Fibroblast of skin of scalp (primary cell): ENCODE measurements around the gene CBLC.

Experiments used
- DNase-seq: peaks from one replicate; pipeline ENCODE4 v3.0.0-alpha.2; 2013

The CBLC gene

DNA sequence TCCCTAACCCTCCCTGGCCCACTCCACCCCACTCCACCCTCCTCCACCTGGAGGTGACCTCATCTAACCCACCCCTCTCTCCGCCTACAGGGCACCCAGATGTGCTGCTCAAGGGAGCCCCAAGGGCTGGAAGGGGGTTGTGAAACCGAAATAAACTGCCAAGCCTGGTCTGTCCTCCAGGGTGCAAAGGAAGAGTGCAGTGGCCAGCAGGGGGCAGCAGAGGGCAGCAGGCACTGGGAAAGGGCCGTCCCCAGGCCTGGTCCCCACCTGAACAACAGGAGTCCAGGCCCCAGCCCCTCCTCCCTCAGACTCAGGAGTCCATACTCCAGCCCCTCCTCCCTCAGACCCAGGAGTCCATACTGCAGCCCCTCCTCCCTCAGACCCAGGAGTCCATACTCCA lies 22.8 kb downstream of the CBLC start:
- DNase-seq: peak; percentile 70

DNA sequence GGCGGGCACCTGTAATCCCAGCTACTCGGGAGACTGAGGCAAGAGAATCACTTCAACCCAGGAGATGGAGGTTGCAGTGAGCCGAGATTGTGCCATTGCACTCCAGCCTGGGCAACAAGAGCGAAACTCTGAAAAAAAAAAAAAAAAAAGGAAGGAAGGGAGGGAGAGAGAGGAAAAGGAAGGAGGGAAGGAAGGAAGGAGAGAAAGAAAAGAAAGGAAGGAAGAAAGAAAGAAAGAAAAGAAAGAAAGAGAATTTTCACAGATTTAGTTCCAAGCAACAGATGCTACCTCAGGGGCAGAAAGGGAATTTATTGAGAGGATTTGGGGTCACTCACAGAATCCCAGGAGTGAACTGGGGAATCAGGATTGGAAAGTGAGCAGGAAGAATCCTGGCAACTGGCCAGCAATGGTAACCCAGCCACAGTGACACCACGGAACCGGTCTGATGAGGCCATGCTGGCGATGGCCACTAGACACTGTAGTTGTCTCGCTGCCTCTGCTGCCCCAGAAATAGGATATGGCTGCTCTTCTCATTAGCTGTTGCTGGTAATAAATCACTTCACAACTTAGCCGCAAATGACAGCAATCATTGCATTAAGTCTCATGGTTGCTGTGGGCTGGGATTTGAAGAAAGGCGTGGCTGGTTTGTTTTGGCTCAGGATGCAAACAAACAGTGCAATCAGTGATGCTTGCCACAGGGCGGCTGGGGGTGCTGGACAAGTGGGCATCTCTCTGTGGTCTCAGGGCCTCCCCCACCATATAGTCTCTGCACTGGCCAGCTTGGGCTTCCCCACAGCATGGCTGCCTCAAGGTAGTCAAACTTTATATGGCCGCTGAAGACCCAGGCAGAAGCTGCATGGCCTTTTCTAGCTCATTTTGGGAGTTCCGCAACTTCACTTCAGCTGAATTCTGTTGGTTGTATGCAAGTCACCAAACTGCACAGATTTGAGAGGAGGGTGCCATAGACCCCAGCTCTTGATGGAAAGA lies 26.0 kb downstream of the CBLC start:
- no peak for DNase-seq

DNA sequence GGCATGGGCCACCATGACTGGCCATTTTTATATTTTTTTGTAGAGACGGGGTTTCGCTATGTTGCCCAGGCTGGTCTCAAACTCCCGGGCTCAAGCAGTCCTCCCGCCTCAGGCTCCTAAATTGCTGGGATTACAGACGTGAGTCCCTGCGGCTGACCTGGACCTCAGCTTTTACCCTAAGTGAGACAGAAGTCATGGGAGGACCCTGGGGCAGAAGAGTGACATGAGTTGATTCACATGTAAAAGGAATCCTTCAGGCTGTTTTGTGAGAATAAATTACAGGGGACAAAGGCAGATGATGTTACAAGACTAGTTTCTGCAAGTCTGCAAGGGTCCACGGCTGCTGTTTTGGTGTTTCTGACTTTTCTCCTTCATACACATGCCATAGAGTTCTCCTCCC lies 28.6 kb downstream of the CBLC start:
- no peak for DNase-seq

DNA sequence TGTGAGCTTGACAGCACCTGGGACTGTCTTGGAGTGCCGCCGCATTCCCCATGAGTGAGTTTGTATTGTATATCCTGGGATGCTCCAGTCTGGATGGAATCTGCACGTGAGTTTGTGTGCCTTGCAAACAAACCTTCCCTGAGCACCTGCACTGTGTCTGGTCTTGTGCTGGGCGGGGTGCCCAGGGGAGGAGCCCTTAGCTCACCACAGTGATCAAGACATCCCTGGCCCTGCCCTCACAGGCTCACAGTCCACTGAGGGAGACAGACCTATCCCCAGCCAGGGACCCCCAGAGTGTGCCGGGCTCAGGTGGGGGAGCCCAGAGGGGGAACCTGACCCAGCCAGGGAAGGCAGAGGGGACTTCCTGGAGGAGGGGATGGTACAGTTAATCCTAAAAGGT lies 29.5 kb downstream of the CBLC start:
- no peak for DNase-seq

DNA sequence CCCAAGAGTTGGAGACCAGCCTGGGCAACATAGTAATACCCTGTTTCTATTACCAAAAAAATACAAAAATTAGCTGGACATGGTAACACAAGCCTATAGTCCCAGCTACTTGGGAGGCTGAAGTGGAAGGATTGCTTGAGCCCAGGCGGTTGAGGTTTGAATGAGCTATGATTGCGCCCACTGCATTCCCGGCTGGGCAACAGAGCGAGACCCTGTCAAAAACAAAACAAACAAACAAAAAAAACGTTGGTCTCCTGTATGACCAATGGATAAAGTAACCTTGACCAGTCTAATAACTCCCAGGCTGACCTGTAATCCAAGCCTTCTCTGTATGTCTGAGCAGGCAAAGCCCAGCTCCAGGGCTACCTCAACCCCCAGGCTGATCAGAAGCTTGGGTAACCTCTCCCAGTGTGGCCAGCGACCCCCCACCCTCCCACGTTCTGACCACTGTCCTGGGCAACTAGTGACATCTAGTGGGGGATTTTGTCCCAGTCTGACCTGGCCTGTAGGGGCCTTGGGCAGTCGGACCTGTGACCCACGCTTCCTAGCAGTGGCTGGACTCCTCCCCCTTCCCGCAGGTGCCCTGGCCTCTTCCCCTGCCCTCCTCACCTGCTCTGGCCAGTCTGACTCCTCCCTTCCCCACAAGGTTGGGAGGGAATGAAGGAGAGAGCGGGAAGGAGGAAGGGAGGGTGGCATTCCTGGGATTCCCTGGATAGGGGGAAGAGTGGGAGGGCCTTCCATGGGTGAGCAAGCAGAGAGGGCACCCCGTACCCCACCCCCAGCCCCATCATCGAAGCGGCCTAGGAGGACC lies 30.2 kb downstream of the CBLC start:
- peak; percentile 57 for DNase-seq

DNA sequence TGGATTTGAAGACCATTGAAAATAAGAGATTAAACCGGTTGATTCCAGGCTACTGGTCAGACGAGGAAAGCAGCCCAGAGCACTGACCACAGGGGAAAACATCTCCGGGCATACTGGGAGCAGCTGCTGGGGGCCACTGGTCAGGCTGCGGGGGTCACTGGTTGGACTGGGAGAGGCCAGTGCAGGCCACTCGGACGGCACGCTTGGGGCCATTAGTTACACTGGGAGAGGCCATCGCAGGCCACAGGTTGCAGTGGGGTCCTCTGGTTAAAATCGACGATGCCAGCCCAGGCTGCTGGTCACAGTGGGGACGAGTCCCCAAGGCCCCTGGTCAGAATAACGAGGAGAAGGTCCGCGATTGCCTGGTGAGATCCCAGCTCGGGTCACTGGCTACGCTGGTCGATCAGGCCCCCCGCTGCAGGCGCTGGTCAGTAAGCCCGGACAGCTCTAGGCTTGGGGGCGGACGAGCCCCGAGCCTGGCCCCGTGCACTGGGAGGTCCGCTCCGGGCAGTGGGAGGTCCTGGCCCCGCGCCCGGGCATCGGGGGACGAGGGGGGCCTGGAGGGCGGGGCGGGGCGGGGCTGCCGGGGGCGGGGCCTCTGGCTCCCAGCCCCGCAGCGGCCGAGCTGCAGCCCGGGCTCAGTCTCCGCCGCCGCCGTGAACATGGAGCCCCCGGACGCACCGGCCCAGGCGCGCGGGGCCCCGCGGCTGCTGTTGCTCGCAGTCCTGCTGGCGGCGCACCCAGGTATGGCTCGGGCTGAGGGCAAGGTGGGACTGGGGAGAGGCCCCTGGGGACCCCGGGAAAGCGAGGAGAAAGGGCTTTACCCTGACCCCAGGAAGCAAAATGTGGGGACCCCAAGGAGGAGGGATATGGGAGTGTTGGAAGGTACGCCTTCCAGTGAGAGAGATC lies 31.0 kb downstream of the CBLC start, which contains the start of gene BCAM:
BCAM (plus strand) TSS at position 641 of the 909 bp plus-strand sequence; CDS start at position 663, 22 bp downstream.
- peak; percentile 77 for DNase-seq

DNA sequence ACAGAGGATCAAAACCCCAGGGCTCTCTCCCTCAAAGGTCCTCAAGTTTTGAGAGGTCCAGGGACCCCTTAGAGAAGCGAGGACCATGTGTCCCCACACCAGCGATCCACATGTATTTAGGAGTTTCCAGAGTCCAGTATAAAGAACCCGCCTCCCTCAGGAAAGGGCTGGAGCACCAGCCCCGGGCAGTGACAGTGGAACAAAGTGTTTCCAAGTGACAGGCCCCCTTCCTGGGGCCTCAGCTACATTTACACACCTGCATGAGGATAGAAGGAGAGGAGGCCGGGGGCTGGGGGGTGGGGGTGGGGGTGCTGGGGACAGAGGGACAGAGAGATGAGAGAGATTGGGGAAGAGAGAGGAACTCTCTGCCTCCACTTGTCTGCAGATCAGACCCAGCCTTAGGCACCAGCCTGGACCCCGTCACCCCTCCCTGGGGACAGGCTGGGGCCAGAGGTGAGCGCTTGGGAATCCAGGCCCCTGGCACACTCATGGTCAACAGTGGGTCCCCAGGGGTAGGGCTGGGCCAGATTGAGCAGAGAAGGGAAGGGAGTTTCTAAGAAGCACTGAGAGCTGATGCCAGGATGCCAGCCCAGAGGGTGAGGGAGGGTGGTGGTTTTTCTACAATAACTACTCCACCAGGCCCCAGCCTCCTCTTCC lies 32.0 kb downstream of the CBLC start:
- no peak for DNase-seq

DNA sequence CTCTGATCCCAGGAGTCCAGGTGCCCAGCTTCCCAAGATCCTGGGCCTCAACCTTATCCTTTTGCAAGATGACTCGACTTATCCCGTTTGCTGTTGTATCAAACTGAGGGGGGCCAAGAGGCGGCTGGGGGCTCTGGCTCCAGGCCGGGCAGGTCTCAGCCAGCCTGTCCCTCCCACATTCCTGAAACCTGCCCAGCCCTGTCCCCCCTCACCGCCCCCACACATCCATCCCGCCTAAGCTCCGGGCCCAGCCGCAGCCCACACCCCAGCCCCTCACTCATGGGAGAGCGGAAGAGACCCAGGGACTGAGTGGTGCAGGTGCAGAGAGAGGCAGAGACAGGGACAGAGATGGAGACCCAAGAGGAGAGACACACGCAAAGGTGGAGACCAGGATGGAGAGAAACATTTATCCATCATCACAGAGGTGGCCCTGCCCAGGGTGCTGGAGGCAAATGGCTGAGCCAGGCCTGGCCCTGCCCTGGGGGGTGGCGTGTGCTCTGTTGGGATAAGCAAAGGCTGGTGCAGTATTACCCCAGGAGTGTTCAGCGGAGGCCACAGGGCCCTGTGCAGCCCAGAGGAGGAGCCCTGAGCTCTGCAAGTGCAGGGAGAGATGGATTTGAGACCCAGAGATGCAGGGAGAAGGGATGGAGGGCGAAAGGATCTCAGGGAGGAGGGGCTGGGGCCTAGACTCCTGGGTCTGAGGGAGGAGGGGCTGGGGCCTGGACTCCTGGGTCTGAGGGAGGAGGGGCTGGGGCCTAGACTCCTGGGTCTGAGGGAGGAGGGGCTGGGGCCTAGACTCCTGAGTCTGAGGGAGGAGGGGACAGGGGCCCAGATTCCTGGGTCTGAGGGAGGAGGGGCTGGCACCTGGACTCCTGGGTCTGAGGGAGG lies 32.8 kb downstream of the CBLC start:
- no peak for DNase-seq

DNA sequence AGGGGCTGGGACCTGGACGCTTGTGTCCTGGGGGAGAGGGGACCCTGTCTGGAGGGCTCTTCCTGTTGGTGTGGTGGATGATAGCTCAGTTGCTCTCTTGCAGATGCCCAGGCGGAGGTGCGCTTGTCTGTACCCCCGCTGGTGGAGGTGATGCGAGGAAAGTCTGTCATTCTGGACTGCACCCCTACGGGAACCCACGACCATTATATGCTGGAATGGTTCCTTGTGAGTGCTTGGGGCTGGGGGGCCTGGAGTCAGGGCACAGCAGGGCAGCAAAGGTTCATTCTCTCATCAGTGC lies 33.4 kb downstream of the CBLC start:
- no peak for DNase-seq

DNA sequence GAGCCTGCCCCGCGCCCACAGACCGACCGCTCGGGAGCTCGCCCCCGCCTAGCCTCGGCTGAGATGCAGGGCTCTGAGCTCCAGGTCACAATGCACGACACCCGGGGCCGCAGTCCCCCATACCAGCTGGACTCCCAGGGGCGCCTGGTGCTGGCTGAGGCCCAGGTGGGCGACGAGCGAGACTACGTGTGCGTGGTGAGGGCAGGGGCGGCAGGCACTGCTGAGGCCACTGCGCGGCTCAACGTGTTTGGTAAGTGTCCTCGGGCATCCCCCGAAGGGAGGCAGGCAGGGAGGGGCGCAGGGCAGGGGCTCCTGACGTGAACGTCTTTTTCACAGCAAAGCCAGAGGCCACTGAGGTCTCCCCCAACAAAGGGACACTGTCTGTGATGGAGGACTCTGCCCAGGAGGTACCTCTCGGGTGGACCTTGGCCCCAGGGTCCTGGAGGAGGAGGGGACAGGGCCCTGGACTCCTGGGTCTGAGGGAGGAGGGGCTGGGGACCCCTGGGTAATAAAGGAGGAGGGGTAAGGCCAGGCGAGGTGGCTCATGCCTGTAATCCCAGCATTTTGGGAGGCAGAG lies 34.5 kb downstream of the CBLC start:
- DNase-seq: no peak

DNA sequence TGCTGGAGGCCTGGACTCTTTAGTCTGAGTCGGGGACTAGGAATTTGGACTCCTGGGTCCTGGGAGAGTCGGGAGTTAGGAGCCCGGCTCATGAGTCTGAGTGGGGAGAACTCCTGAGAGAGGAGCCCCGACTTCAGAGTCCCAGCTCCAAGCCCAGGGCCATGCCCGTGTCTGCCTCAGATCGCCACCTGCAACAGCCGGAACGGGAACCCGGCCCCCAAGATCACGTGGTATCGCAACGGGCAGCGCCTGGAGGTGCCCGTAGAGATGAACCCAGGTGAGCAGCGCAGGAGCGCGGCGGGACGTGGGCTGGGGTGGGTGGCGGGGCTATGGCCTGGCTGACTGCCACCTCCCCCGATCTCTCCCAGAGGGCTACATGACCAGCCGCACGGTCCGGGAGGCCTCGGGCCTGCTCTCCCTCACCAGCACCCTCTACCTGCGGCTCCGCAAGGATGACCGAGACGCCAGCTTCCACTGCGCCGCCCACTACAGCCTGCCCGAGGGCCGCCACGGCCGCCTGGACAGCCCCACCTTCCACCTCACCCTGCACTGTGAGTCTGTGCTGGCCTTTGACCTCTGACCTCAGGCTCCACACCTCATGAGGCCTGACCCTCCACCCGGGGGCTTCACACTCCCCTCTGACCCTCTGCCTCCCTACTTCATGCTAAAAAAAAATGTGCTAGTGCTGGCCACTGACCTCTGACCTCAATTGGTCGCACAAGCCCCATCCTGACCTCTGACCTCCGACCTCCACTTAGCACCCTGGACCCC lies 35.6 kb downstream of the CBLC start:
- DNase-seq: no peak

DNA sequence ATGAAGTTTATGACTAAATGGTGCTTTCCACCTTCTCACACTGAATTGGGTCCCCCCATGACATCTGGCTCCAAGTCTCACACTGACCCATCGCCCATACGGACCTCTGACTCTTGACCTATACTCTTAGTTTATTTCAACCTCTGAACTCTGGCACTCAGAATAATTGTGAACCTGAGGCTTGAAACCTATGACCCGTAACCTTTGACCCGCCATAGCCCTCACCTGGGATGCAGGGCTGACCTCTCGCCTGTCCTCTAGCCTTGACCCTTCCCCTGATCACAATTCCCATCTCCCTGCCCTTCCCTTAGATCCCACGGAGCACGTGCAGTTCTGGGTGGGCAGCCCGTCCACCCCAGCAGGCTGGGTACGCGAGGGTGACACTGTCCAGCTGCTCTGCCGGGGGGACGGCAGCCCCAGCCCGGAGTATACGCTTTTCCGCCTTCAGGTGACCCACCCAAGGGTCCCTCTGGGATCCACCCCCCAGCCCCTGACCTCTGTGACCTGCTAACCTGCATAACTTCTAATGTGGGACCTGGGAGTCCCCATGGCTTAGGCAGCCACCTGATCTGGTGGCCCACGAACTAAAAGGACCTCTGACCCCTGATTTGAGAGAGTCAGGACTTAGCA lies 36.3 kb downstream of the CBLC start:
- DNase-seq: no peak

DNA sequence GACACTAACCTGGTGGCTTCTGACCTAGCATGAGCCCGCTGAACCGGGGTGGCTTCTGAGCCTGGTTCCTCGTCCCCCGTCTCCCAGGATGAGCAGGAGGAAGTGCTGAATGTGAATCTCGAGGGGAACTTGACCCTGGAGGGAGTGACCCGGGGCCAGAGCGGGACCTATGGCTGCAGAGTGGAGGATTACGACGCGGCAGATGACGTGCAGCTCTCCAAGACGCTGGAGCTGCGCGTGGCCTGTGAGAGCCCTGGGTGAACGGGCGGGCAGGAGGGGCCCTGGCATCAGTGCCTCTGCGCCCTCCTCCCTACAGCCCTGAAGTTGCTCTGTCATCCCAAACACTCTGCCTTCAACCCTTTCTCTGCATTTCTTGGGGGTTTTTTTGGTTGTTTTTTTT lies 36.8 kb downstream of the CBLC start:
- no peak for DNase-seq

DNA sequence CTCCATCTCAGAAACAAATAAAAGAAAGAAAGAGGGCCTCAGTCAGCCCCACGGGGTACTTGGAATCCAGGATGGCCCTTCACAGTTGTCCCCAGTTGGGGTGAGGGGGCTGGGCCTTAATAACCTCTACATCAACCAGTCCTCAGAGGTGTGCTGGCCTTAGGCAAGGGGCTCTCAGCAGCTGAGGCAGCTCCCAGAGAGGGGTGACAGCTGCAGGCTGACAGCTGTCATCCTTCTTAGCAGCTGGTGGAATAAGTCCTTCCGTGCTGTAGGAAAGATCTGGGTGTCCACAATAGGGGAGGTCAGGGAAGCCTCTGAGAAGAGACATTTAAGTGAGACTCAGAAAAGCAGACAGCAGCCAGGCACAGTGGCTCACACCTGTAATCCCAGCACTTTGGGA lies 38.6 kb downstream of the CBLC start:
- no peak for DNase-seq

DNA sequence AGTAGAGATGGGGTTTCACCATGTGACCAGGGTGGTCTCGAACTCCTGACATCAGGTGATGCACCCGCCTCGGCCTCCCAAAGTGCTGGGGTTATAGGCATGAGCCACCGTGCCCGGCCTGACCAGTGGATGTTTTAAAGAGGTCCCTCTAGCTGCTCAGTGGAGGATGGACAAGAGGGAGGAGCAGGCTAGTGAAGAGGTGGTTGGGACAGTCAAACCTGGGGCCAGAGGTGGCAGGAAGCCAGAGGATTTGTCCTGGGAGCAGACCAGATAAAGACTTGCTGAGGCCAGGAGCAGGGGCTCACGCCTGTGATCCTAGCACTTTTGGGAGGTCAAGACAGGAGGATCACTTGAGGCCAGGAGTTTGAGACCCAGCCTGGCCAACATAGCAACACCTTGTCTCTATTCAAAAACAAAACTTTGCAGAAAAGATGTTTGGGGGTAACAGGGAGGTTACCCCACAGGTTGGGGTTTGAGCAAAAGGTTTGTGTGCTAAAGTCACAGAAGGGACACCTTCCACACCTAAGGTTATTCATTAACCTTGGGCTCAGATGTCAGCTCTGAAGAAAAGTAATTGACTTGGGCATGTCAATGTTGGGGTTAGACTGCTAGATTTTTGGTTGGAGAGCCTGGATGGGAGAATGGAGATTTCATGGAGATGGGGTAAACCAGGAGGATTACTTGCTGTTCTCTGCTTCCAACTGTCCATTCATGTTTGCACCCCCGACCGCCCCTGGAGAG lies 40.2 kb downstream of the CBLC start:
- no peak for DNase-seq

DNA sequence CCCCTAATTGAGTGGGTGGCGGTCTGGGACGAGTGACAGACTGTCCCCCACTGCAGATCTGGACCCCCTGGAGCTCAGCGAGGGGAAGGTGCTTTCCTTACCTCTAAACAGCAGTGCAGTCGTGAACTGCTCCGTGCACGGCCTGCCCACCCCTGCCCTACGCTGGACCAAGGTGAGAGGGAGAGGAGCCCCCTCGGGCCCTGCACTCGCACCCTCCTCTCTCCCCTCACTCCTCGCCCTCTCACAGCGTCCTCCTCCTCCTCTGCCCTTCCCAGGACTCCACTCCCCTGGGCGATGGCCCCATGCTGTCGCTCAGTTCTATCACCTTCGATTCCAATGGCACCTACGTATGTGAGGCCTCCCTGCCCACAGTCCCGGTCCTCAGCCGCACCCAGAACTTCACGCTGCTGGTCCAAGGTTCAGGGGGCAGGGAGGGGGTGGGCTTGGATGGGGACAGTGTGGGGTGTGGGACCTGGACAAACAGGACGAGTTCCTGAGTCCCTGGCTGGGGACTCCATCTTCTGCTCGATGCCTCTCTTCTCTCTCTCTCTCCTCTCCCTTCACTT lies 40.9 kb downstream of the CBLC start:
- no peak for DNase-seq

DNA sequence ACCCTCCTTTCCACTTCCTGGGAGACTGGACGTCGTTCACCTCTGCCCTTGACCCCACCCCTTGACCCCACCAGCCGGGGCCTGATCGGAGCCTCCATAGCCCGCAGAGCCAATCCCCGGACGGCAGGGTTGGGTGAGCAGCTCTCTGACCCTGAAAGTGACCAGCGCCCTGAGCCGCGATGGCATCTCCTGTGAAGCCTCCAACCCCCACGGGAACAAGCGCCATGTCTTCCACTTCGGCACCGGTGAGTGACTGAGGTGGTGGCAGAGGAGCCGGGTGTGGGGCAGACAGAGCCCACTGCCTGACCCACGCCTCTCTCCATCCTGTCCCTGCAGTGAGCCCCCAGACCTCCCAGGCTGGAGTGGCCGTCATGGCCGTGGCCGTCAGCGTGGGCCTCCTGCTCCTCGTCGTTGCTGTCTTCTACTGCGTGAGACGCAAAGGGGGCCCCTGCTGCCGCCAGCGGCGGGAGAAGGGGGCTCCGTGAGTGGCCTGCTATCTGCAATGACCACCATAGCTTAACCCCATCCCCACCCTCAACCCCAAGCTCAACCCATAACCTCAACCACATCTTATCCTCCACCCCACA lies 41.6 kb downstream of the CBLC start:
- DNase-seq: no peak
